ENCODE data around the gene SIGLEC15. TPM values are rescaled to one million over a fixed set of nuclear protein-coding genes. Genes with fewer than 3 reads are reported as not detected.

Gene SIGLEC15
- total and polyA plus RNA-seq, 2 experiments from 2014 or later = 0.30 to 1.5 TPM

- Histone ChIP-seq H3K4me2 (no peak overlapping the region), H3K79me2 (no peaks in the 10 kb centered on the region), H2AFZ (no peak overlapping the region), H3K27me3 (peaks cover 10% of the 10 kb centered on the region), H3K27ac (no peak overlapping the region), H4K20me1 (ENCODE audit: insufficient read depth, poor library complexity, severe bottlenecking) (no peaks in the 10 kb centered on the region), H3K9me3 (ENCODE audit: low read depth) (no peaks in the 10 kb centered on the region), H3K4me1 (ENCODE audit: insufficient read depth) (peaks cover 20% of the 10 kb centered on the region), H3K4me3 (no peak overlapping the region), H3K9me2 (replicated peaks; ENCODE audit: insufficient read depth) (no peaks in the 10 kb centered on the region), H3K36me3 (replicated peaks; ENCODE audit: insufficient read depth, low read depth) (no peaks in the 10 kb centered on the region)
- DNase-seq (ENCODE audit: low spot score) = no peak
- TF ChIP-seq EZH2 (IDR thresholded peaks at IDR 0.05; ENCODE audit: borderline replicate concordance) (no peak), EZH2phosphoT487 (IDR thresholded peaks at IDR 0.05; ENCODE audit: low read depth, severe bottlenecking, unreplicated experiment) (no peak), CTCF (IDR thresholded peaks at IDR 0.05; ENCODE audit: poor library complexity) (no peak)
- 82% methylated on average over 17 of the region's 17 CpGs for WGBS (ENCODE audit: low lambda C conversion rate, missing lambda C conversion rate)
Observed at GRCh38 chr18:45841060-45841764, 15.7 kb downstream of the SIGLEC15 start.

- Histone ChIP-seq H3K4me3 (no peak overlapping the region), H3K27me3 (peaks cover 10% of the 10 kb centered on the region), H3K9me2 (replicated peaks; ENCODE audit: insufficient read depth) (no peaks in the 10 kb centered on the region), H3K4me2 (no peak overlapping the region), H4K20me1 (ENCODE audit: insufficient read depth, poor library complexity, severe bottlenecking) (no peaks in the 10 kb centered on the region), H3K9me3 (ENCODE audit: low read depth) (no peaks in the 10 kb centered on the region), H3K36me3 (replicated peaks; ENCODE audit: insufficient read depth, low read depth) (no peaks in the 10 kb centered on the region), H3K4me1 (ENCODE audit: insufficient read depth) (peaks cover 14% of the 10 kb centered on the region), H2AFZ (no peak overlapping the region), H3K27ac (no peak overlapping the region), H3K79me2 (no peaks in the 10 kb centered on the region)
- no peak for TF ChIP-seq EZH2phosphoT487 (IDR thresholded peaks at IDR 0.05; ENCODE audit: low read depth, severe bottlenecking, unreplicated experiment)
- TF ChIP-seq CTCF (IDR thresholded peaks at IDR 0.05; ENCODE audit: poor library complexity) = no peak
- TF ChIP-seq EZH2 (IDR thresholded peaks at IDR 0.05; ENCODE audit: borderline replicate concordance) = no peak
- no peak for DNase-seq (ENCODE audit: low spot score)
- 96% methylated on average over 12 of the region's 12 CpGs for WGBS (ENCODE audit: low lambda C conversion rate, missing lambda C conversion rate)
Observed at GRCh38 chr18:45841765-45842442, 16.4 kb downstream of the SIGLEC15 start.

GRCh38 chr18:45843019-45843418 lies 17.5 kb downstream of the SIGLEC15 start:
- H3K27me3 ChIP-seq = peaks cover 3% of the 10 kb centered on the region
- 78% methylated on average over 9 of the region's 9 CpGs for WGBS (ENCODE audit: low lambda C conversion rate, missing lambda C conversion rate)
- H3K4me3 ChIP-seq = no peak overlapping the region
- no peak for DNase-seq (ENCODE audit: low spot score)
- TF ChIP-seq EZH2 (IDR thresholded peaks at IDR 0.05; ENCODE audit: borderline replicate concordance) = no peak
- TF ChIP-seq CTCF (IDR thresholded peaks at IDR 0.05; ENCODE audit: poor library complexity) = no peak
- no peak for TF ChIP-seq EZH2phosphoT487 (IDR thresholded peaks at IDR 0.05; ENCODE audit: low read depth, severe bottlenecking, unreplicated experiment)
- no peak overlapping the region for H2AFZ ChIP-seq
- no peak overlapping the region for H3K4me2 ChIP-seq
- no peaks in the 10 kb centered on the region for H3K9me3 ChIP-seq (ENCODE audit: low read depth)
- no peaks in the 10 kb centered on the region for H3K79me2 ChIP-seq
- peaks cover 4% of the 10 kb centered on the region for H3K4me1 ChIP-seq (ENCODE audit: insufficient read depth)
- H3K36me3 ChIP-seq (replicated peaks; ENCODE audit: insufficient read depth, low read depth) = no peaks in the 10 kb centered on the region
- no peaks in the 10 kb centered on the region for H4K20me1 ChIP-seq (ENCODE audit: insufficient read depth, poor library complexity, severe bottlenecking)
- H3K27ac ChIP-seq = no peak overlapping the region
- H3K9me2 ChIP-seq (replicated peaks; ENCODE audit: insufficient read depth) = no peaks in the 10 kb centered on the region

Measured in hepatocyte (in vitro differentiated cells).